ENCODE results near the gene FGF4.

Gene FGF4

DNA sequence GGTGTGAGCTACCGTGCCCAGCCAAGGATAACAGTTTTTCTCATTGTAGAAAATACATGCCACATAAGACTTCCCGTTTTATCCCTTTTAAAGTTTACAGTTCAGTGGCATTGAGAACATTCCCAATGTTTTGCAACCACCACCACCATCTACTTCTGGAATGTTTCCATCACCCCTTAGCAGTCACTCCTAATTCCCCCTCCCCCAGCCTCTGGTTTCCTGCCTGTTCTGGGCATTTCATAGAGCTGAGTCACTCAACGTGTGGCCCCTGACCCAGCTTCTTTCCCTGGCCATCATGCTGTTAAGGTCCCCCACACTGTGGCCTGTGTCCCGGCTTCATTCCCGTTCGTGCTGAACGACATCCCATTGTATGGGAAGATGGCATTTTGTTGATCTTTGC lies 30.7 kb downstream of the FGF4 start:
- no peaks in the 10 kb centered on the region for H3K27me3 Mint-ChIP-seq (ENCODE audit: low read depth)
- H3K27ac Mint-ChIP-seq = no peak overlapping the region

GRCh38 chr11:69734841-69735240 lies 40.3 kb downstream of the FGF4 start:
- no peak for DNase-seq (ENCODE audit: low spot score)
- no peak overlapping the region for H3K4me3 Mint-ChIP-seq
- H3K27me3 Mint-ChIP-seq (ENCODE audit: low read depth) = no peaks in the 10 kb centered on the region

More for the DNA sequence above, 30.7 kb downstream of the FGF4 start:
- no peaks in the 10 kb centered on the region for H3K4me1 Mint-ChIP-seq (ENCODE audit: low read depth)
- no peaks in the 10 kb centered on the region for H3K36me3 Mint-ChIP-seq (ENCODE audit: low read depth)
- H3K9me3 Mint-ChIP-seq = no peaks in the 10 kb centered on the region
- no peak for DNase-seq (ENCODE audit: low spot score)
- H3K4me3 Mint-ChIP-seq = no peak overlapping the region

GRCh38 chr11:69734367-69734766 lies 40.8 kb downstream of the FGF4 start:
- Mint-ChIP-seq H3K27me3 (ENCODE audit: low read depth) (no peaks in the 10 kb centered on the region), H3K4me3 (no peak overlapping the region), H3K27ac (no peak overlapping the region), H3K4me1 (ENCODE audit: low read depth) (no peaks in the 10 kb centered on the region), H3K9me3 (peaks cover 19% of the 10 kb centered on the region), H3K36me3 (ENCODE audit: low read depth) (no peaks in the 10 kb centered on the region)
- no peak for DNase-seq (ENCODE audit: low spot score)

More at GRCh38 chr11:69734841-69735240, 40.3 kb downstream of the FGF4 start:
- Mint-ChIP-seq H3K27ac (no peak overlapping the region), H3K9me3 (peaks cover 19% of the 10 kb centered on the region), H3K36me3 (ENCODE audit: low read depth) (no peaks in the 10 kb centered on the region), H3K4me1 (ENCODE audit: low read depth) (no peaks in the 10 kb centered on the region)

DNA sequence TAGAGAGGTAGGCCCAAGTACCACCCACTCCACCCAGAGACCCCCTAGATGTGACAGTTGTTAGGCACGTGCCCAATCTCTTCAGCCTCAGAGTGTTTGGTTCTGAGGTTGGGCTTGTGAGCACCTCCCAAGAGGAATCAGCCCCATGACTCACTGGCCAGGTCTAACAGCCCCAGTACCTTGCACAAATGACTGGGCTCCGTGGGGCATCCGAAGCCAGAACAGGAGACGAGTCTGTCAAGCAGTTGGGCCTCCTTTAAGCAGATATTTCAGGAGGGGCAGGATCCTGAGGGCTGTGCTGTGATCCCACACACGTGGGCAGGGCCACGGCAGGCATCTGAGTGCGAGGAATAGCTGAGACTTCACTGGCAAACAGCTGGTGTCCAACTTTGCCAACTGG lies 42.2 kb downstream of the FGF4 start:
- Mint-ChIP-seq H3K36me3 (ENCODE audit: low read depth) (no peaks in the 10 kb centered on the region), H3K27me3 (ENCODE audit: low read depth) (peaks cover 2% of the 10 kb centered on the region), H3K4me3 (no peak overlapping the region), H3K4me1 (ENCODE audit: low read depth) (no peaks in the 10 kb centered on the region), H3K9me3 (peaks cover 19% of the 10 kb centered on the region), H3K27ac (no peak overlapping the region)
- no peak for DNase-seq (ENCODE audit: low spot score)

DNA sequence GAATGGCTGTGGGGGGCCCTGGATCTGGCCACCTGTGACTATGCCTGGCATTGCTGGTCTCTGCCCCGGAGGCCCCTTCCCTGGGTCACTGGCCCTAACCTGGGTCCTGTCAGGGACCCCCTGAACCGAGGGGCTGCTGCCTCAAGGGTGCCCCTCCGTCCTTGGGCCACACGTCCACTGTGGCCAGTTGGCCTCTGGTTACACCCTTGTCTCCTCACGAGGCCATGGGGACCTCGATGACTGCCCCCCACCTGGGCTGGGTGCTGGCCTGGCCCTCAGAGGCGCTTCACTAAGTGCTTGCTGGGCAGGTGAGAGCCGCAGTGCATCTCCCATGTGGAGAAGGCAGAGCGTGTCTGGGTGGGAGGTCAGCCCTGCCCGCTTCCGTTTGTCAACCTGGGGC lies 44.0 kb downstream of the FGF4 start:
- H3K27ac Mint-ChIP-seq = no peak overlapping the region
- no peak overlapping the region for H3K4me3 Mint-ChIP-seq
- H3K9me3 Mint-ChIP-seq = peaks cover 15% of the 10 kb centered on the region
- H3K27me3 Mint-ChIP-seq (ENCODE audit: low read depth) = peaks cover 11% of the 10 kb centered on the region
- no peaks in the 10 kb centered on the region for H3K36me3 Mint-ChIP-seq (ENCODE audit: low read depth)
- no peaks in the 10 kb centered on the region for H3K4me1 Mint-ChIP-seq (ENCODE audit: low read depth)
- DNase-seq (ENCODE audit: low spot score) = no peak

DNA sequence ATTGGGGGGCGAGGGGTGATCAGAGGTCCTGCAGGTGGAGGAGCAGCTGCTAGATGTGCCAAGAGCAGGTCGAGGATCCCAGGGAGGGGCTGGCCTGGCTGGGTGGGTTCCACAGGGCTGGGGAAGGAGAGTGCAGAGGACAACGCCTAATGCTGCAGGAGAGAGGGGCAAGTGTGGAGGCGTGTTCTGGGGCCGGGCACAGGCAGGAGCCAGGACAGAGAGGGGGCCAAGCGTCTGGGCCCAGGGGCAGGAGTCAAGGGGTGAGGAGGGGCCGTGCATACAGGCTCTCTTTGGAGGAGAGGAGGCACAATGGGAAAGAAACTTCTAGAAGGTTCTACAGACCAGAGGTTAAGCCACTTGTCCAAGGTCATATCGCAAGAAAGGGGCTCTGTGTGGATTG lies 44.6 kb downstream of the FGF4 start:
- DNase-seq (ENCODE audit: low spot score) = no peak
- H3K36me3 Mint-ChIP-seq (ENCODE audit: low read depth) = no peaks in the 10 kb centered on the region
- peaks cover 14% of the 10 kb centered on the region for H3K27me3 Mint-ChIP-seq (ENCODE audit: low read depth)
- peaks cover 15% of the 10 kb centered on the region for H3K9me3 Mint-ChIP-seq
- H3K4me3 Mint-ChIP-seq = no peak overlapping the region
- H3K27ac Mint-ChIP-seq = no peak overlapping the region
- no peaks in the 10 kb centered on the region for H3K4me1 Mint-ChIP-seq (ENCODE audit: low read depth)

DNA sequence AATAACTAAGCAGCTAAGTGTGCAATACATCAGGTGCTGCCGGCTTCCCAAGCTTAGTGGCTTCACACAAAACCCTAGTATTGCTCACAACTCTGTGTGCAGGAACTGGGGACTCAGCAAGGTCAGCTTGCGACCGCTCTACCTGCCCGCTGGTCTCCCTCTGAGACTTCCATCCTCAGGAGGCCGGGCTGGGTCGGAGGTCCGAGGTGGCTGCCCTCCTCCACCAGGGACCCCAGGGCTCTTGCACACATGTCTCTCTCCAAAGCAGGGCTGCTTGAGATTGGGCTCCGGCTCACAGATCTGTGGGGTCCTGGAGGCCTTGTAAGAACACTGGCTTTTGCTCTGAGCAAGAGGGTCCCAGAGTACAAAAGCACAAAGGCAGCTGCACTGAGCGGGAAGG lies 45.9 kb downstream of the FGF4 start:
- Mint-ChIP-seq H3K4me3 (no peak overlapping the region), H3K27me3 (ENCODE audit: low read depth) (peaks cover 23% of the 10 kb centered on the region)

GRCh38 chr11:69727266-69727665 lies 47.9 kb downstream of the FGF4 start:
- no peak overlapping the region for H3K27ac Mint-ChIP-seq
- no peaks in the 10 kb centered on the region for H3K4me1 Mint-ChIP-seq (ENCODE audit: low read depth)
- no peaks in the 10 kb centered on the region for H3K36me3 Mint-ChIP-seq (ENCODE audit: low read depth)
- peaks cover 32% of the 10 kb centered on the region for H3K27me3 Mint-ChIP-seq (ENCODE audit: low read depth)
- H3K9me3 Mint-ChIP-seq = no peaks in the 10 kb centered on the region
- no peak overlapping the region for H3K4me3 Mint-ChIP-seq
- DNase-seq (ENCODE audit: low spot score) = no peak

More for the DNA sequence above, 45.9 kb downstream of the FGF4 start:
- no peak overlapping the region for H3K27ac Mint-ChIP-seq
- no peaks in the 10 kb centered on the region for H3K4me1 Mint-ChIP-seq (ENCODE audit: low read depth)
- no peaks in the 10 kb centered on the region for H3K36me3 Mint-ChIP-seq (ENCODE audit: low read depth)
- no peak for DNase-seq (ENCODE audit: low spot score)
- peaks cover 11% of the 10 kb centered on the region for H3K9me3 Mint-ChIP-seq

DNA sequence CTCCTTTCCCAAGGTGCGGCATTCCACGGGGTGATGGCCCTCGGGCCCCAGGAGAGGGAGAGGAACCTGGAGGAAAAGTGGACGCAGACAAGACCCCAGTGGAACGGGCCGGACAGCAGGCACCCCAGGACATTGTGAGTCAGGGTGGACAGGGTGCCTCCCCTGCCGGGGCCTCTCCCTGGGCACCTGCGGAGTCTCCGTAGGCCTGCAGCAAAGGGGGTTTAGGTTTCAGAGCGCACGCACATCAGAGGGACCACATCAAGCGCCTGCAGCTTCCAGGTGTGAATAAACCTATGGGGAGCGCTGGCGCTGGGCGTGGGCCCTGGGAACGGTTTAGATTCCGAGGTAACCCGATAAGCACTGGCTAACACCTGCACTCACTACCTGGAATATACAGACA lies 48.7 kb downstream of the FGF4 start:
- Mint-ChIP-seq H3K4me3 (no peak overlapping the region), H3K9me3 (no peaks in the 10 kb centered on the region), H3K27me3 (ENCODE audit: low read depth) (peaks cover 32% of the 10 kb centered on the region), H3K27ac (no peak overlapping the region), H3K4me1 (ENCODE audit: low read depth) (no peaks in the 10 kb centered on the region), H3K36me3 (ENCODE audit: low read depth) (no peaks in the 10 kb centered on the region)
- DNase-seq (ENCODE audit: low spot score) = no peak

- Mint-ChIP-seq H3K27ac (no peak overlapping the region), H3K4me3 (no peak overlapping the region), H3K27me3 (ENCODE audit: low read depth) (peaks cover 36% of the 10 kb centered on the region), H3K4me1 (ENCODE audit: low read depth) (no peaks in the 10 kb centered on the region), H3K36me3 (ENCODE audit: low read depth) (no peaks in the 10 kb centered on the region), H3K9me3 (no peaks in the 10 kb centered on the region)
- no peak for DNase-seq (ENCODE audit: low spot score)
Observed at GRCh38 chr11:69726019-69726418, 49.1 kb downstream of the FGF4 start.

GRCh38 chr11:69721745-69722144 lies 53.4 kb downstream of the FGF4 start:
- H3K27ac Mint-ChIP-seq = no peak overlapping the region
- no peak for DNase-seq (ENCODE audit: low spot score)
- no peak overlapping the region for H3K4me3 Mint-ChIP-seq
- H3K36me3 Mint-ChIP-seq (ENCODE audit: low read depth) = no peaks in the 10 kb centered on the region
- peaks cover 57% of the 10 kb centered on the region for H3K27me3 Mint-ChIP-seq (ENCODE audit: low read depth)
- H3K4me1 Mint-ChIP-seq (ENCODE audit: low read depth) = peaks cover 2% of the 10 kb centered on the region
- no peaks in the 10 kb centered on the region for H3K9me3 Mint-ChIP-seq

GRCh38 chr11:69721106-69721505 lies 54.0 kb downstream of the FGF4 start:
- Mint-ChIP-seq H3K9me3 (no peaks in the 10 kb centered on the region), H3K4me1 (ENCODE audit: low read depth) (peaks cover 2% of the 10 kb centered on the region), H3K27ac (no peak overlapping the region), H3K27me3 (ENCODE audit: low read depth) (peaks cover 52% of the 10 kb centered on the region), H3K4me3 (no peak overlapping the region), H3K36me3 (ENCODE audit: low read depth) (no peaks in the 10 kb centered on the region)
- DNase-seq (ENCODE audit: low spot score) = no peak

All from T-helper 2 cell treated with Interferon-gamma antibody and Interleukin-4, amounts not matched to agents 5 μg/mL and 100 μg/mL, for 36 hours (primary cell).